GM19372 (cell line): ENCODE data around the gene RHOBTB3.

Experiments used
- ATAC-seq: cut with Tn5 transposase; IDR thresholded peaks from one replicate; pipeline ENCODE4 v1.9.1; 2021; ENCODE audit warnings: mild to moderate bottlenecking, low read depth, moderate library complexity; ENCODE audit not compliant: unreplicated experiment

Gene RHOBTB3

GRCh38 chr5:95815155-95815729 lies 84.1 kb downstream of the RHOBTB3 start:
- ATAC-seq, result no peak

- no peak for ATAC-seq
These were observed 85.2 kb downstream of the RHOBTB3 start for GRCh38 chr5:95816341-95816740.

- no peak for ATAC-seq
These were observed 85.6 kb downstream of the RHOBTB3 start for GRCh38 chr5:95816776-95817175.

- no peak for ATAC-seq
These were observed 86.3 kb downstream of the RHOBTB3 start for GRCh38 chr5:95817430-95817829.

- no peak for ATAC-seq
These were observed 87.3 kb downstream of the RHOBTB3 start for GRCh38 chr5:95818181-95819147.

- no peak for ATAC-seq
These were observed 90.2 kb downstream of the RHOBTB3 start for GRCh38 chr5:95821110-95822021.

GRCh38 chr5:95822043-95822541 lies 91.0 kb downstream of the RHOBTB3 start:
- ATAC-seq, result peak; percentile 28

- peak; percentile 50 for ATAC-seq
These were observed 91.5 kb downstream of the RHOBTB3 start, which contains the start of gene GLRX for GRCh38 chr5:95822542-95823181. GLRX (minus strand) TSS chr5:95822726; CDS start chr5:95822662, 64 bp downstream.

GRCh38 chr5:95823218-95823737 lies 92.1 kb downstream of the RHOBTB3 start:
- no peak for ATAC-seq

GRCh38 chr5:95823738-95824609 lies 92.8 kb downstream of the RHOBTB3 start:
- no peak for ATAC-seq

GRCh38 chr5:95824747-95825146 lies 93.6 kb downstream of the RHOBTB3 start:
- ATAC-seq, result no peak

GRCh38 chr5:95825495-95825894 lies 94.4 kb downstream of the RHOBTB3 start:
- no peak for ATAC-seq

- ATAC-seq, result no peak
These were observed 96.1 kb downstream of the RHOBTB3 start for GRCh38 chr5:95826949-95827891.

- no peak for ATAC-seq
These were observed 96.7 kb downstream of the RHOBTB3 start for GRCh38 chr5:95827892-95828246.

- no peak for ATAC-seq
These were observed 99.1 kb downstream of the RHOBTB3 start for GRCh38 chr5:95830226-95830625.

- ATAC-seq, result no peak
These were observed 101.5 kb downstream of the RHOBTB3 start for GRCh38 chr5:95832664-95833063.

- no peak for ATAC-seq
These were observed 104.7 kb downstream of the RHOBTB3 start for GRCh38 chr5:95835682-95836385.
